GM10847 (cell line): ENCODE data around the gene FAT2.

Source experiments
- POLR2A ChIP-seq: IDR thresholded peaks from 2 replicates; pipeline ENCODE4 v1.6.1; 2011; ENCODE audit not compliant: insufficient read length; ENCODE audit errors: extremely low read depth

FAT2 gene

GRCh38 chr5:151596828-151597539, 5.9 kb upstream of the FAT2 start:
- TF ChIP-seq POLR2A = no peak

GRCh38 chr5:151595411-151595826, 4.3 kb upstream of the FAT2 start:
- TF ChIP-seq POLR2A = no peak

GRCh38 chr5:151592855-151593408, 1.8 kb upstream of the FAT2 start:
- TF ChIP-seq POLR2A = no peak

GRCh38 chr5:151589878-151590570, 1.1 kb downstream of the FAT2 start:
- no peak for TF ChIP-seq POLR2A

- TF ChIP-seq POLR2A = no peak
These were observed 3.2 kb downstream of the FAT2 start for GRCh38 chr5:151587796-151588555.

GRCh38 chr5:151585970-151586369, 5.2 kb downstream of the FAT2 start:
- no peak for TF ChIP-seq POLR2A

GRCh38 chr5:151584057-151584937, 6.8 kb downstream of the FAT2 start:
- TF ChIP-seq POLR2A = no peak

- no peak for TF ChIP-seq POLR2A
These were observed 9.1 kb downstream of the FAT2 start for GRCh38 chr5:151581812-151582583.

- TF ChIP-seq POLR2A = no peak
These were observed 9.8 kb downstream of the FAT2 start for GRCh38 chr5:151581347-151581746.

GRCh38 chr5:151580858-151581257, 10.3 kb downstream of the FAT2 start:
- no peak for TF ChIP-seq POLR2A

- no peak for TF ChIP-seq POLR2A
These were observed 10.9 kb downstream of the FAT2 start for GRCh38 chr5:151580239-151580638.

- TF ChIP-seq POLR2A = no peak
These were observed 12.7 kb downstream of the FAT2 start for GRCh38 chr5:151578326-151579025.

GRCh38 chr5:151577566-151577965, 13.6 kb downstream of the FAT2 start:
- TF ChIP-seq POLR2A = no peak
